Endodermal cell (in vitro differentiated cells): ENCODE results near the gene KIF5B. TPM values are rescaled to one million over a fixed set of nuclear protein-coding genes. Genes with fewer than 3 reads are reported as not detected.

ENCODE experiments used
- DNase-seq: peaks from one replicate; pipeline ENCODE4 v3.0.0-alpha.2; 2017
- H3K27ac ChIP-seq: 2 replicates; pipeline ENCODE4 v1.5.1; 2013; ENCODE audit warnings: mild to moderate bottlenecking, low read depth, low read length, moderate library complexity
- H3K27me3 ChIP-seq: 2 replicates; pipeline ENCODE4 v1.6.1; 2013; ENCODE audit warnings: mild to moderate bottlenecking, low read length, moderate library complexity; ENCODE audit not compliant: insufficient read depth, control insufficient read depth, poor library complexity, severe bottlenecking
- H3K36me3 ChIP-seq: 2 replicates; pipeline ENCODE4 v1.7.0; 2013; ENCODE audit warnings: mild to moderate bottlenecking, low read length, moderate library complexity; ENCODE audit not compliant: control insufficient read depth, insufficient read depth
- H3K4me1 ChIP-seq: one replicate; pipeline ENCODE4 v1.7.0; 2013; ENCODE audit warnings: low read length; ENCODE audit not compliant: control insufficient read depth, insufficient read depth
- H3K4me3 ChIP-seq: 2 replicates; pipeline ENCODE4 v1.5.1; 2013; ENCODE audit warnings: mild to moderate bottlenecking, low read length, moderate library complexity
- H3K9ac ChIP-seq: 2 replicates; pipeline ENCODE4 v1.6.1; 2013; ENCODE audit warnings: mild to moderate bottlenecking, low read length, moderate library complexity; ENCODE audit not compliant: poor library complexity, severe bottlenecking; ENCODE audit errors: extremely low read depth
- H3K9me3 ChIP-seq: 2 replicates; pipeline ENCODE4 v1.6.1; 2013; ENCODE audit warnings: mild to moderate bottlenecking, low read length, moderate library complexity; ENCODE audit not compliant: control insufficient read depth
- H3K27ac Mint-ChIP-seq: 2 replicates; pipeline ENCODE4 v1.8.0; 2020; ENCODE audit warnings: mixed read lengths
- H3K27me3 Mint-ChIP-seq: 2 replicates; pipeline ENCODE4 v1.8.0; 2021; ENCODE audit warnings: mild to moderate bottlenecking, mixed read lengths; ENCODE audit not compliant: insufficient read depth
- H3K36me3 Mint-ChIP-seq: 2 replicates; pipeline ENCODE4 v1.8.0; 2020; ENCODE audit warnings: low read depth, mixed read lengths
- H3K4me1 Mint-ChIP-seq: 2 replicates; pipeline ENCODE4 v1.8.0; 2020; ENCODE audit warnings: mixed read lengths
- H3K4me3 Mint-ChIP-seq: 2 replicates; pipeline ENCODE4 v1.8.0; 2020; ENCODE audit warnings: mild to moderate bottlenecking, moderate library complexity, mixed read lengths
- H3K9me3 Mint-ChIP-seq: 2 replicates; pipeline ENCODE4 v1.8.0; 2020; ENCODE audit warnings: mild to moderate bottlenecking, mixed read lengths
- CTCF ChIP-seq: fragments of 200-600 bp; sonication (generic); conservative IDR thresholded peaks from 2 replicates; pipeline ENCODE4 v1.5.0; 2021; ENCODE audit warnings: antibody characterized with exemption, mild to moderate bottlenecking
- WGBS, 2 experiments: methylation state at CpG; one replicate each; pipeline versions ENCODE4 v1.1.5 to v1.1.7; 2013; ENCODE audit warnings: missing lambda C conversion rate in 2 of 2, mixed read lengths in 1 of 2; ENCODE audit not compliant: insufficient coverage in 1 of 2, insufficient read length in 1 of 2; 5-methylcytosine and 5-hydroxymethylcytosine counted together
- total RNA-seq, 2 donors: library from RNA; stranded (reverse); fragmentation: NEBNext Ultra II Directional in 1 of 2; extraction: Animal tissue kit (Norgen Biotek cat#: 25700) in 1 of 2; gene quantifications; 2 replicates in 1 of 2; 3 replicates in 1 of 2; pipeline ENCODE4 v1.2.1, GENCODE V29; 2021

KIF5B gene
- total RNA-seq, 2 donors from 2014 or later, result 90.8 to 104 TPM

GRCh38 chr10:32023264-32023663, 33.0 kb downstream of the KIF5B start:
- no peaks in the 10 kb centered on the region for H3K9me3 Mint-ChIP-seq
- Histone ChIP-seq H3K4me3 (no peak overlapping the region), H3K9me3 (no peaks in the 10 kb centered on the region), H3K4me1 (no peaks in the 10 kb centered on the region), H3K36me3 (peaks cover 88% of the 10 kb centered on the region), H3K27ac (no peak overlapping the region), H3K27me3 (no peaks in the 10 kb centered on the region), H3K9ac (no peak overlapping the region)
- TF ChIP-seq CTCF, result no peak
- no peak for DNase-seq
- H3K27ac Mint-ChIP-seq, result no peak overlapping the region
- H3K4me3 Mint-ChIP-seq, result no peak overlapping the region
- no peaks in the 10 kb centered on the region for H3K4me1 Mint-ChIP-seq
- H3K27me3 Mint-ChIP-seq, result no peaks in the 10 kb centered on the region
- WGBS, 2 experiments, result 82 to 100% methylated on average over 1 of the region's 1 CpG
- peaks cover 83% of the 10 kb centered on the region for H3K36me3 Mint-ChIP-seq

- no peaks in the 10 kb centered on the region for H3K4me1 Mint-ChIP-seq
- Histone ChIP-seq H3K27me3 (no peaks in the 10 kb centered on the region), H3K9me3 (no peaks in the 10 kb centered on the region), H3K4me1 (no peaks in the 10 kb centered on the region), H3K27ac (no peak overlapping the region), H3K36me3 (peaks cover 94% of the 10 kb centered on the region), H3K9ac (no peak overlapping the region), H3K4me3 (no peak overlapping the region)
- 98 to 99% methylated on average over 9 to 11 of the region's 11 CpGs for WGBS, 2 experiments
- DNase-seq, result no peak
- no peak overlapping the region for H3K4me3 Mint-ChIP-seq
- no peaks in the 10 kb centered on the region for H3K9me3 Mint-ChIP-seq
- peaks cover 78% of the 10 kb centered on the region for H3K36me3 Mint-ChIP-seq
- no peak for TF ChIP-seq CTCF
- H3K27ac Mint-ChIP-seq, result no peak overlapping the region
- H3K27me3 Mint-ChIP-seq, result no peaks in the 10 kb centered on the region
Observed at GRCh38 chr10:32017044-32017443, 39.2 kb downstream of the KIF5B start.

- Mint-ChIP-seq H3K27me3 (no peaks in the 10 kb centered on the region), H3K27ac (no peak overlapping the region), H3K4me1 (no peaks in the 10 kb centered on the region), H3K4me3 (no peak overlapping the region), H3K36me3 (peaks cover 74% of the 10 kb centered on the region), H3K9me3 (no peaks in the 10 kb centered on the region)
- Histone ChIP-seq H3K27ac (no peak overlapping the region), H3K36me3 (peaks cover 96% of the 10 kb centered on the region), H3K9ac (no peak overlapping the region), H3K4me1 (no peaks in the 10 kb centered on the region), H3K9me3 (no peaks in the 10 kb centered on the region), H3K27me3 (no peaks in the 10 kb centered on the region), H3K4me3 (no peak overlapping the region)
- DNase-seq, result no peak
- 93 to 99% methylated on average over 3 to 5 of the region's 5 CpGs for WGBS, 2 experiments
- TF ChIP-seq CTCF, result no peak
Observed at GRCh38 chr10:32015386-32015785, 40.8 kb downstream of the KIF5B start.
